IMR-90 (cell line): Measurements from ENCODE around the gene IP6K2.

Experiments used
- CTCF ChIP-seq: conservative IDR thresholded peaks from 2 replicates; pipeline ENCODE4 v1.5.1; 2012; ENCODE audit warnings: mild to moderate bottlenecking, low read depth, low read length, improper control_type of control experiment
- MAZ ChIP-seq: IDR thresholded peaks from 2 replicates; pipeline ENCODE4 v1.6.1; 2012; ENCODE audit warnings: low read depth, mild to moderate bottlenecking, low read length, improper control_type of control experiment, moderate library complexity, borderline replicate concordance
- MXI1 ChIP-seq: IDR thresholded peaks from 2 replicates; pipeline ENCODE4 v1.6.1; 2012; ENCODE audit warnings: low read depth, mild to moderate bottlenecking, low read length, moderate library complexity, borderline replicate concordance
- NFE2L2 ChIP-seq: fragments of 150-350 bp; IDR thresholded peaks from 2 replicates; pipeline ENCODE4 v1.6.1; 2016; ENCODE audit warnings: low read depth, mild to moderate bottlenecking, low read length
- POLR2A ChIP-seq: IDR thresholded peaks from 2 replicates; pipeline ENCODE4 v1.6.1; 2012; ENCODE audit warnings: mild to moderate bottlenecking, low read depth, low read length
- RAD21 ChIP-seq: IDR thresholded peaks from 2 replicates; pipeline ENCODE4 v1.6.1; 2012; ENCODE audit warnings: low read length, improper control_type of control experiment
- RCOR1 ChIP-seq: IDR thresholded peaks from 2 replicates; pipeline ENCODE4 v1.6.1; 2012; ENCODE audit warnings: mild to moderate bottlenecking, low read length, improper control_type of control experiment; ENCODE audit not compliant: insufficient replicate concordance
- RFX5 ChIP-seq: IDR thresholded peaks from 2 replicates; pipeline ENCODE4 v1.8.0; 2012; ENCODE audit warnings: low read depth, mild to moderate bottlenecking, low read length, moderate library complexity
- SMC3 ChIP-seq: fragments of 150-350 bp; IDR thresholded peaks from 2 replicates; pipeline ENCODE4 v1.6.1; 2016; ENCODE audit warnings: low read depth, mild to moderate bottlenecking, antibody characterized with exemption, low read length, moderate library complexity
- USF2 ChIP-seq: fragments of 150-350 bp; IDR thresholded peaks from 2 replicates; pipeline ENCODE4 v1.6.1; 2017; ENCODE audit warnings: mild to moderate bottlenecking, antibody characterized with exemption, low read length, low read depth

GRCh38 chr3:48687220-48687678, 29.8 kb downstream of the IP6K2 start:
- TF ChIP-seq POLR2A, result no peak
- no peak for TF ChIP-seq CTCF
- no peak for TF ChIP-seq RCOR1
- no peak for TF ChIP-seq USF2
- no peak for TF ChIP-seq RAD21
- no peak for TF ChIP-seq RFX5
- no peak for TF ChIP-seq MAZ
- no peak for TF ChIP-seq NFE2L2
- no peak for TF ChIP-seq SMC3
- TF ChIP-seq MXI1, result no peak
